OCI-LY1 (cell line): ENCODE data around the gene RBM44.

Source experiments
- EZH2 ChIP-seq: fragments of 200-600 bp; sonication (generic), shearing (Covaris generic); IDR thresholded peaks from 2 replicates; pipeline ENCODE4 v1.8.0; 2017; ENCODE audit warnings: borderline replicate concordance, mixed run types, mild to moderate bottlenecking, antibody characterized with exemption, low read length, moderate library complexity, mixed read lengths
- TF ChIP-seq, protein P1 (sequence below): fragments of 200-600 bp; sonication (generic), shearing (Covaris generic); IDR thresholded peaks from 2 replicates; pipeline ENCODE4 v1.5.1; 2017; ENCODE audit warnings: mild to moderate bottlenecking, antibody characterized with exemption, low read length, moderate library complexity, mixed read lengths

DNA sequence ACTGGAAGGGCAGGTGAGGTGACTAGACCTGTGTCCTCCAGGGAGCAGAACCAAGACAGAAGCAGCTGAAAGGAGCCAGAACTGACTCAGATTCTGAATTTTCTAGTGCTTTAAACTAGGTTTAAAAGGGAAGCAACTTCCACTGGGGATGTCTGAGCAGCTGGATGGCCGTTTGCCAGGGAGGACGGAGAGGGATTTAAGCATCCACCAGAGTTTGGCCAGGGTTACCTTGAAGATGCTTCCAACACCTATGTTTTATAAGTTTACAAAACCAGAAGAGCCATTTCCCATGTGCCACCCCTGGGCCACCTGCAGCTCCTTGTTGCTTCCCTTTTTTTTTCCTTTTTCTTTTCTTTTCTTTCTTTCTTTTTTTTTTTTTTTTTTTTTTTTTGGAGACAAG lies 48.6 kb upstream of the RBM44 start:
- TF ChIP-seq, protein P1, sequence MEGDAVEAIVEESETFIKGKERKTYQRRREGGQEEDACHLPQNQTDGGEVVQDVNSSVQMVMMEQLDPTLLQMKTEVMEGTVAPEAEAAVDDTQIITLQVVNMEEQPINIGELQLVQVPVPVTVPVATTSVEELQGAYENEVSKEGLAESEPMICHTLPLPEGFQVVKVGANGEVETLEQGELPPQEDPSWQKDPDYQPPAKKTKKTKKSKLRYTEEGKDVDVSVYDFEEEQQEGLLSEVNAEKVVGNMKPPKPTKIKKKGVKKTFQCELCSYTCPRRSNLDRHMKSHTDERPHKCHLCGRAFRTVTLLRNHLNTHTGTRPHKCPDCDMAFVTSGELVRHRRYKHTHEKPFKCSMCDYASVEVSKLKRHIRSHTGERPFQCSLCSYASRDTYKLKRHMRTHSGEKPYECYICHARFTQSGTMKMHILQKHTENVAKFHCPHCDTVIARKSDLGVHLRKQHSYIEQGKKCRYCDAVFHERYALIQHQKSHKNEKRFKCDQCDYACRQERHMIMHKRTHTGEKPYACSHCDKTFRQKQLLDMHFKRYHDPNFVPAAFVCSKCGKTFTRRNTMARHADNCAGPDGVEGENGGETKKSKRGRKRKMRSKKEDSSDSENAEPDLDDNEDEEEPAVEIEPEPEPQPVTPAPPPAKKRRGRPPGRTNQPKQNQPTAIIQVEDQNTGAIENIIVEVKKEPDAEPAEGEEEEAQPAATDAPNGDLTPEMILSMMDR, result no peak
- TF ChIP-seq EZH2, result no peak
